NCI-H2196 treated with DMSO at 0.1 percent for 48 hours (cell line): ENCODE measurements around the gene CCNB1IP1.
A peak's percentile ranks its signal among the peaks of the same experiment; 100 is the strongest.
"Not testable (repeated sequence)": the region's sequence is repeated elsewhere in the genome, so short reads cannot be mapped to it uniquely, and the experiment has no call there.

ENCODE experiments used
- DNase-seq: peaks from one replicate; lab custom pipeline; 2025; ENCODE audit not compliant: unreplicated experiment; lab: John Stamatoyannopoulos, UW

CCNB1IP1 gene

DNA sequence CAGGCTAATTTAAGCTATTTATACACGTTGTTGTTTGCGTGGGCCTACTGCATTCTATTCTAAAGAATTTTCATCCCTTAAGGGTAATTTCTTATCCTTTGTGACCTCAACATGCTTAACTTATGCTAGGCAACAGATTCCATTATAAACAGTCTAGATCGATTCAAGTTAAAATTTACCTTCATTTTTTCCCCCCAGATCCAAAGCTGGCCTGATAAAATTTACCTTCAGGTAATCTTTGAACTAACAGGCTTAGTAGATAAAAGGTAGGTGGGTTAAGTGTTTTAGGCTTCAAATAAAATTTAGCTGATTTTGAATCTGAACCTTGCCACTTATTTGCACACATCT is 389 bp upstream of the CCNB1IP1 start:
- DNase-seq = no peak

DNA sequence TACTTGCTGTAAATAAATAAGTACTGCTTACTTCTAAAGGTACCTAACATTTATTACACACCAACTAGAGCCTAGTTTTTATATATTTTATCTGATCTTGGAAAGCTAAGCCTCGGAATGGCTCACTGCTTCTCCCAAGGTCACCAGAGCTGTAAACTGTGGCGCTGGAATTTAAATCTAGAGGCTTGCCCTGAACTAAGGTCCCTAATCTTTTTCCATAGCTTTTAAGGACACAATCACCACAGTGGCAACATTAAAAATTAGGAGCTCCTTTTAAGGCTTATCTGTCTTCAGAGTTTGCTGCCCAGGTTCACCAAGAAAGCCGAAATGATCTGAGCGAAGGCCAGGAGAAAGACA is 670 bp downstream of the CCNB1IP1 start:
- DNase-seq = no peak

DNA sequence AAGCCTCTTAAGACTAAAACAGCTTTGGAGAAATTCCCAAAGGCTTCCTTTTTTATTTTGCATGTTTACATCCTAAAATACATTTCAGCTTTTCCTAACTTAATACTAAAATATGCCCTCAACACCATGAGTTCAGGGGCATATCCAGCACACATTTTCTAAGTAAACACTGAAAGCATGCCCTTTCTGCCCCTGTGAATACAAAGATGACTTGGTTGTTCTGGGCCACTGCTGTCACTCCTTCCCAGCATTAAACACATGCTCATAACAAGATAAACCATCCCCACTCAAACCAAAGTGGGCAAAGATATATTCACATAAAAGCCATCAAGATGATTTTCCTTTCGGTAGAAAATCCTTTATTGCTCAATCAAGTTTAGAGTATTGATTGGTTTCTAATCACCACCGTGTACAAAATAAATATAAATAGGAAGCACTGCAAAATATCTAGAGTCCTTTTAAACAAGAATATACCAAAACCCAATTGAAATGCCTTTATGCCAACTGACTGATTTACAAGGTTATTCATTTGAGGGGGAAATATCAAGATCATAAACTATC is 1.9 kb downstream of the CCNB1IP1 start:
- no peak for DNase-seq

DNA sequence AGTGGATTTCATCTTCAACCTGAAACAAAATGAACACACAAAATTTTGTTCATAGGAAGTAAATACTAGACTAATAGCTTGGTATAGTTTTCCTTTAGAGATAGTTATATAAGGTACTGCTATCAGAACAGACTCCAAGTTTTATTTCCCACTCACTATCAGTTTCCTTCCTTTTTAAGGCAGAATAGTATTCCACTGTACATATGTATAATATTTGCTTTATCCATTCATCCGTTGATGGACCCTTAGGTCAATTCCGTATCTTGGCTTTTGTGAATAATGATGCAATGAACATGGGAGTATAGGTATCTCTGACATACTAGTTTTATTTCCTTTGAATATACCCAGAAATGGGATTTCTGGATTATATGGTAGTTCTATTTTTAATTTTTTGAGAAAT is 3.7 kb downstream of the CCNB1IP1 start:
- DNase-seq = no peak

DNA sequence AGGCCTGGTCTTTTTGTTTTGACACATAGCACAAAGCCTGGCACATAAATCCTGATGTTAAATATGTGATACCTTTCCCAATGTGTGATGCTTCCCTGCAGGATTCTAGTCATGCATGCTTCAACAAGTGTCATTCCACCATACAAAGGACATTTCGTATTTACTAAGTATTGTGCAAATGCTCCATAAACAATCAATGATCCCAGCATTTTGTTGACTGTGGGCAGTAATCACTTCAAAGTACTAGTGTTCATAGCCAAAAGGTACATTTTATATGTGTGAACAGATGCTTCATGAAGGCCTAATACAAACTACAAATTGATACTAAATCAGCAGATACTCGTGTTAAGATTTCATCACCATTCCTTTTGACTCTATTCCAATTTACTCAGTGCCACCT is 4.4 kb downstream of the CCNB1IP1 start:
- no peak for DNase-seq

DNA sequence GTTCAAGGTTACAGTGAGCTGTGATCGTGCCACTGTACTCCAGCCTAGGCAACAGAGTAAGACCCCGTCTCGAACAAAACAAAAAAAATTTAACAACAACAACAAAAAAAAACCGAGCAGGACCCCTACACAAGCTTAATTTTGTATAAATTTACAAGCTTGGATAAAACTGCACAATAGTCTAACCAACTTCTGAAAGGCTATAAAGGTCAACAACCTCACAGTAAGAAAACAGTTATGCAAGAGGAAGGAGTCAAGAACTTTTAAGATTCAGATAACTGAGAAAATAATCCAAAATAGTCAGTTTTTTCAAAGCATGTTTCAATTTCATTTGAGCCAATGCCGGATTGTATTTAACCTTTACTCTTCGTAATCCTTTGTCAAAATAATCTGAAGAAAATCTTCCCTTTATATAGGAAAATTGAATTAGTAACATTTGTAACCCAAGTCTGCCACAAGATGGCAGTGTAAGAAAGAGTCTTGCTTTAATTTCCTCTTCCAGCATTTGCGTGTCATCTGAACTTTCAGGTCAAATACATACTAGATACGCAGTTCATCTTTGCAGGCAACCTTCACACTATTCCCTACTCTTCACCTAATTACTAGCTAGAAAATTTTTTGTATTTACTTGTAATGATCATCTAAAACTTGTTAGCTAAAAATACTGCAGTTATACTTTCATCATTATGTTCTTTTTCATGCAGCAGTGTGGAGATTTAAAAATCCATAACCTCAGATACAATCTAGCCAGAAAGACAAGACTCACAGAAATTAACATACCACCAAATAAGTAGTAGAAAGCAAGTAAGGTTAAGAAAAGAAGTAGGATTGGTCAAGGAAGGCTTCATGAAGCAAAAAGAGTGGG is 5.8 kb downstream of the CCNB1IP1 start:
- peak; percentile 30 for DNase-seq

DNA sequence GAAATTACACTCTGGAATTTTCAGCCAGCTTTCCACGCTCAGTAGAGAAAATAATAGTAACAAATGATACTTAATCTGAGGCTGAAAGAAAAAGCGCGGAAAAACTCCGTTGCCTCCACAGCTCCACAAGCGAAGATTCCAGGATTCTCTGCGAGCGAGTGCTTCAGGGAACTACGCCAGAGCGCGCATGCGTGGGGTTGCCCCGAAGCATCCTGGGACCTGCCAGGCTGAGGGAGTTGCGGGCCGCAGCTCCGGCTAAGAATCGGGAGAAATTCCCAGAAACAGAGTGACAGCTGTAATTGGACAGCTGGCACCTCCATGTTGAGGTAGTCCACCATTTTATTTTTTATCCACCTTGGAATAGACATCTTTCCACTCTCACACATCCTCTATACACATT is 15.4 kb downstream of the CCNB1IP1 start:
- DNase-seq = no peak

DNA sequence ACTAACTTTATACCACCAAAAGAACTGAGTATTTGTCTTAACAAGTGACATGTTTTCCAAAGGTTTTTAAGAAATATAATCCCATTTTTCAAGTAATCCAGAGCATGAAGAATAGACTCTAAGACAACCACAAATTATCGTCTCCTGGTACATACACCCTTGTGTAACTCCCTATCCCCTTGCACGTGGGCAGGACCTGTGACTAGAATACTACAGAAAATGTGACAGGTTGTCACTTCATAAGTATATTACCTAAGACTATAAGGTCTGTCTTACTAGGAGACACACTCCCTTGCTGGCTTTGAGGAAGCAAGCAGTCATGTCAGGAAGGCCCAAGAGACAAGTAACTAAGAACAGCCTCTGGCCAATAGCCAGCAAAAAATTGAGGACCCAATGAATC is 19.1 kb downstream of the CCNB1IP1 start:
- no peak for DNase-seq

DNA sequence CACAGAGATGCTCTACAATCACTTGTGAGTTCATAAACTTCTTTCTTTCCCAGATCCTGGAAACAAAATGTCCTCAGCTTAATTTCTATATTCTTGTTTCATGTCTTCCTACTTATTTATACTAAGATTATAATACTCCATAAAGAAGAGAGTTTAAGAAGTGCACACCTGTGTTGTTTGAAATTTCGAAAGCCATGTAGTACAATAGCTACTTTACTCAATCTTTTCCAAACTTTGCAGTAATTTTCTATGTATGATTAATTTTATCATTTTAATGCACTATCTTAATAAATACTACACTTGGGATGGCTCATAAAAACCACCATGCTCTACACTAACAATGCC is 27.0 kb downstream of the CCNB1IP1 start:
- DNase-seq = no peak

DNA sequence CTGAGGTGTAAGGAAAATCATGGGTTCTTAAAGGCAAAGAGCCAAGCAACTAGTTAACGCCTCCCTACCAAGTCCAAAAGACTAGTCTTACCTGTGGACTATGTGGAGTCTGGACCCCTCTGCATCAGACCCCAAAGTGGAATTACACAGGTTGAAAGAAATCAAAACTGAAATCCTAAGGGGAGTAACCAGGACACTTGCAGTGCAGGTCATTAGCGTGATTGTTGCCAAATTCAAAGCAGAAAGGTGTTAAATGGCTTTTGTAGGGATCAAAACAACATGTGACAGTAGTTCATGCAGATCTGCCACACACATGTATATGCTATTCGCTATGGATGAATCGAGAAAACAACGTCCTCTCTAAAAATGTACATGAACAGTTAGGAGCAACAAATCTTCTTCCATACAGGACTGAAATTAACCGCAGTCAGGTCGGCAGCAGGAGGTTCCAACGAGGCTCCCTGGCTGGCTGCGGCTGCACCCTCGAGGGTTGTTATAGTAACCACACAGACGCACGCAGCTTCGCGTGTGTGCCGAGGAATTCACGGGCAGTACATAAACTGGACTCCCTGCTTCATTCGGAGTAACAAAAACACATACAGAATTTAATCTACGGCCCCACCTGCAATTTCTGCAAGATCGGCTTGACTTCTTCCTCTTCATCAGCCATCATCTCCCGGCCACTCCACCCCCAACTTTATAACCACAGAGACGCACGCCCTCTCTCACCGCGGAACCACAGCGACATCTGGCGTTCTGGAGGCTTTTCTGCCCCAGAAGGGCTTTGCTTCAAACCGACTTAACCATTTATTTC is 27.6 kb downstream of the CCNB1IP1 start, which contains the start of gene TTC5:
TSS of gene TTC5 (minus strand) at position 687 of the 814 bp plus-strand sequence. CDS start at position 673, 14 bp downstream.
- peak; percentile 59 for DNase-seq

DNA sequence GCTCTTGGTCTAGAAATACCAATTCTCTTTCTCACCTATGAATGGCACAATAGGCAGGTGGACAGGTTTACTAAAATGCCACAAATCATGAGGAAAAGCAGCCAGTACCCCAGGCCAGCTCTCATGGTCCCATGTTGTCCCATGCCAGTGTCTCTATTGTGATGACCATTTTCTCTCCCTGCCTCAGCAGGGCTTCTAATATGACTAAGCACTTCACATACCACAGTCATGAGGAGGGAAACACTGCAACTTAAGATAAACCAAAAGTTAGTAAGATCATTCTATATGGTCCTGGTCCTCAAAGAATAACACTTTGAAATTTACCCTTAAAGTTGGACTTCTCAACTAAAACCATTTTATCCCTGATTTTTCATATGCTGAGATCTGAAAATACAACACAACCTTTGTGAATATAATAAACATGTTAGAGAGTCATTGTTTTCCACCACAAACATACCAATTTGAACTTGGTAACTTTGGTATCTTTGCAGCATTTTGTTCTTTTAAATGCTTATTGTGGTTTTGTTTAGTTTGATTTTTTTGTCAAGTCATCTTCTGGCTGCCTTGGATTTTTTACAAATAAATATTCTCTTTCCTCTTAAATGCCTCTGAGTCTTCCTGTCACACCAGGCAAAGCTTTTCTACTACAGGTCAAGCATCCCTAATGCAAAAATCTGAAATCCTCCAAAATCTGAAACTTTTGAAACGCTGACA is 30.9 kb downstream of the CCNB1IP1 start:
- no peak for DNase-seq

DNA sequence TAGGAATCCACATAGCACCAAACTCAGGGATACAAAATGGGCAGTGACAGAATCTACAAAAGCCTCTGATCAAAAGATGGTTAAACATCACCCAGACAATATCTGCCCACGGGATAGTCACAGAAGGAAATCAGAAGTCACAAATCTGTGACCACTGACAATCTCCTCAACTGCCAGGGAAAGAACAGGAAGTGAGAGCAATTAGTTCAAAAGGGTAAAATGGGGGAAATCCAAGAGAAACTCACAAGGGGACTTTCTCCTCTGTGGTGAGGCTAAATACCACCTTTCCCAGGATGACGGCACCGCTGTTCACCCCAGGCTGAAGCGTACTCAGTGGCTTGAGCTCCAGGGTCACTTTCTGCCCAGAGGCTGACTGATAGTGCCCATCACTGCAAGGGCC is 38.0 kb downstream of the CCNB1IP1 start:
- DNase-seq = no peak

DNA sequence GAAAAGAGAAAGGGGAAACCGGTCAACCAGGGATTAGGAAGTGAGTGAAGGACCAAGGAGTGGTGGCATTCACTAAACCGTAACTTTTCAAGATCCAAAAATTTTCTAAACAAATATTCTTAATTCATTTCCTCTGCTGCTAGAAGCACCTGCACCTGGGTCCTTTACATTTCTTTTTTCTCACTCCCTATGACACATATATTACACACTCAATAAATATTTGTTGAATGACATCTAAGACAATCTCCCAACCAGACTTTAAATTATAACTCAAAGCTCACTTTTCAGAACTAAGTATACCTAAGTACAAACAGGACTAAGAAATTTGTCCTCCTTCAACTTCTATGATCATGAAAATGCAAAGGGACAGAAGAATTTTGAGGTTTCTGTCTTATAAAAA is 38.4 kb downstream of the CCNB1IP1 start:
- DNase-seq = no peak

DNA sequence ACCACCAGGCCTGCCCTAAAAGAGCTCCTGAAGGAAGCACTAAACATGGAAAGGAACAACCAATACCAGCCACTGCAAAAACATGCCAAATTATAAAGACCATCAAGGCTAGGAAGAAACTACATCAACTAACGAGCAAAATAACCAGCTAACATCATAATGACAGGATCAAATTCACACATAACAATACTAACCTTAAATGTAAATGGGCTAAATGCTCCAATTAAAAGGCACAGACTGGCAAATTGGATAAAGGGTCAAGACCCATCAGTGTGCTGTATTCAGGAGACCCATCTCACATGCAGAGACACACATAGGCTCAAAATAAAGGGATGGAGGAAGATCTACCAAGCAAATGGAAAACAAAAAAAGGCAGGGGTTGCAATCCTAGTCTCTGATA is 51.1 kb downstream of the CCNB1IP1 start:
- not testable (repeated sequence) for DNase-seq

DNA sequence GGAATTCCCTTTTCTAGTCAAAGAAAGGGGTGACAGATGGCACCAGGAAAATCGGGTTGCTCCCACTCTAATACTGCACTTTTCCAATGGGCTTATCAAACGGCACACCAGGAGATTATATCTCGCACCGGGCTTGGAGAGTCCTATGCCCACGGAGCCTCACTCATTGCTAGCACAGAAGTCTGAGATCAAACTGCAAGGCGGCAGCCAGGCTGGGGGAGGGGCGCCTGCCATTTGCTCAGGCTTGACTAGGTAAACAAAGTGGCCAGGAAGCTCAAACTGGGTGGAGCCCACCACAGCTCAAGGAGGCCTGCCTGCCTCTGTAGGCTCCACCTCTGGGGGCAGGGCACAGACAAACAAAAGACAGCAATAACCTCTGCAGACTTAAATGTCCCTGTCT is 52.8 kb downstream of the CCNB1IP1 start:
- DNase-seq = not testable (repeated sequence)

DNA sequence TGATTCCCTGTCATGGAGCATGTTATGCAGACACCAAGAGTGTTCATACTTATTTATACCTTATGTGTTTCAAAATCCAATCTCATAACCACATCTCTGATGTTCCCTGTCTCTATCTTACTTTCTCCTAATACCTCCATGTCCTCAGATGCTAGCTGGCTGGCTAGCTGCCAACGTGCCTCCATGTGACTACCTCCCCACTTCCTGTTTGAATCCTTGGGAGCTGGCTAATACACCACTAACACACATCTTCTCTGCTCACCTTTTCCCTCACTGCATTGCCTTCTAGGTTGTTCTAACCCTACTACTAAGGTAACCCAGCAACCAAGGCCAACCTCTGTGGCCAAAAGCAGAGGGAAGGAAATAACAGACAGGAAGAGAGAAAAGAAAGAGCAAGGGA is 54.7 kb downstream of the CCNB1IP1 start:
- DNase-seq = no peak

DNA sequence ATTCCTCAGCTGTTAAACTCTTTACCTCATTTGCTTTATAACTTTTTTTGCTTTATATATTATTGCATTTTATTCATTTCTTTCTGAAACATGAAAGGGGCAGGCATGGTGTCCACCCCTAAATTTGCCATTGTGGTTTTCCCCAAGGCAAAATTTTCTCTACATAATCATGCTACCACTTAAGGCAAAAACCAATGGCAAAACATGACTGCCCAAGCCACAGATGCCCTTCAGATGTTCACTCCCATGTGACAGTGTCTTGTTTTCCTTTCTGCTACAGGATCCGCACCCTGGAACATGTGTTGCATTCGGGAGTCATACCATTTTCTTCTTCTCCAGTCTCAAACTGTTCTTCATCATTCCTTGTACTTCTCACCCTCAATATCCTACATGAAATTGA is 55.7 kb downstream of the CCNB1IP1 start:
- DNase-seq = no peak

DNA sequence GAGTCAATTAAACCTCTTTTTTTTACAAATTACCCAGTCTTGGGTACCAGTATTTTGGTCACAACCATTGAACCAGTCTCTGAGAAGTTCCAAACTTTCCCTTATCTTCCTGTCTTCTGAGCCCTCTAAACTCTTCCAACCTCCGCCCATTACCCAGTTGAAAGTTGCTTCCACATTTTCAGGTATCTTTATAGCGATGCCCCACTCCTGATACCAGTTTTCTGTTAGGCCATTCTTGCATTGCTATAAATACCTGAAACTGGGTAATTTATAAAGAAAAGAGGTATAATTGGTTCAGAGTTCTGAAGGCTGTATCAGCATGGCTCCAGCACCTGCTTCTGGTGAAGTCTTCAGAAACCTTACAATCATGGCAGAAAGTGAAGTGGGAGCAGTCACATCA is 59.0 kb downstream of the CCNB1IP1 start:
- no peak for DNase-seq

DNA sequence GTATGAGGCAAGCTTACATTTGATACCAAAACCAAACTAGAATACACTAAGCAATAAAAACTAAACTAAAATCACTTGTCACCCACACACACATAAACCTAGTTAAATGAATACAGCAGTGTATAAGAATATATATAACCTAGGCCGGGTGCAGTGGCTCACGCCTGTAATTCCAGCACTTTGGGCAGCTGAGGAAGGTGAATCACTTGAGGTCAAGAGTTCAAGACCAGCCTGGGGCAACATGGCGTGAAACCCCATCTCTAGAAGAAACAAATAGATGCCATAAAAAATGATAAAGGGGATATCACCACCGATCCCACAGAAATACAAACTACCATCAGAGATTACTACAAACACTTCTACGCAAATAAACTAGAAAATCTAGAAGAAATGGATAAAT is 68.7 kb downstream of the CCNB1IP1 start:
- DNase-seq = not testable (repeated sequence)

DNA sequence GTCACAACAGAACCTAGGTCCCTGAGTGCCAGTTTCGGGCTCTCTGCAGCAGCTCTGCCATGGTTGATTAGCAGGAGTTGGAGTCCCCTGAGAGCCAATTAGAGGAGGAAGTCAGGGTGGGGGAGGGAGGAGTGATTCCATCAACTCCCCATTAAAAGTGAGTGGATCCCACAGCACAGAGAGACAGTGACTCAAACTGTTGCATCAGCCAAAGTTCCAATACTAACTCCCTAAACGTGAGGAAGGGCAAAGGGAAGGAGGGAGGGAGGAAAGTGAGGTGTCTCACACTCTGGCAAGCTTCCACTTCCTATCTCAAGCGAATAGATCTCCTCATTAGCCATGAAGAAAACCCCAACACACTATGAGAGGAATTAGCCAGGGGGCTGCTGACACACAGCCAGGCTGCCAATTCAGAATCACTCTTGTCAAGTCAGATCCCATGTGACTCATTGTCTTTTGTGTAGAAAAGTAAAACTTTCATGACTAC is 70.4 kb downstream of the CCNB1IP1 start:
- no peak for DNase-seq
